ENCODE data around the gene PSMD3.
"Not testable (repeated sequence)": the region's sequence is repeated elsewhere in the genome, so short reads cannot be mapped to it uniquely, and the experiment has no call there.

The PSMD3 gene

DNA sequence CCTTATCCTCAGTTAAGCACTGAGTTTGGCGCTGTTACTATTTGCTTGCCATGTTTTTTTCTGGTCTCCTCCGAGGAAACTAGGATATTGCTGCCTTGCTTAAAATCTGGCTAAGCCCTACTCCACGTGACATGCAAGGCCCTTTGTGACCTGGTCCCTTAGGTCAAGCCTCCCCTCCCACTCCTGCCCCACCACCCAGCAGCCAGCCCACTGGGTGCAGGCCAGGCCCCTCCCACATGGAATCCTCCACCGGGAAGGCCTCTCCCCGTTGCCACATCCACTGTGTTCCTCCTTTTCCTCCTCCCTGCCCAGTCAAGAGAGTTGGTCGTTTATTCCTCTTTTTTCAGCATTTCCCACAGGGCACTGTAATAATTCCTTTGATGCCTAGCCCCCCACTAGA lies 16.2 kb downstream of the PSMD3 start:
- DNase-seq (ENCODE audit: low read depth) = no peak

DNA sequence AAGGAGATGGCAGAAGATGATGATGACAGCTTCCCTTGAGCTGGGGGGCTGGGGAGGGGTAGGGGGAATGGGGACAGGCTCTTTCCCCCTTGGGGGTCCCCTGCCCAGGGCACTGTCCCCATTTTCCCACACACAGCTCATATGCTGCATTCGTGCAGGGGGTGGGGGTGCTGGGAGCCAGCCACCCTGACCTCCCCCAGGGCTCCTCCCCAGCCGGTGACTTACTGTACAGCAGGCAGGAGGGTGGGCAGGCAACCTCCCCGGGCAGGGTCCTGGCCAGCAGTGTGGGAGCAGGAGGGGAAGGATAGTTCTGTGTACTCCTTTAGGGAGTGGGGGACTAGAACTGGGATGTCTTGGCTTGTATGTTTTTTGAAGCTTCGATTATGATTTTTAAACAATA lies 16.9 kb downstream of the PSMD3 start:
- DNase-seq (ENCODE audit: low read depth) = no peak

DNA sequence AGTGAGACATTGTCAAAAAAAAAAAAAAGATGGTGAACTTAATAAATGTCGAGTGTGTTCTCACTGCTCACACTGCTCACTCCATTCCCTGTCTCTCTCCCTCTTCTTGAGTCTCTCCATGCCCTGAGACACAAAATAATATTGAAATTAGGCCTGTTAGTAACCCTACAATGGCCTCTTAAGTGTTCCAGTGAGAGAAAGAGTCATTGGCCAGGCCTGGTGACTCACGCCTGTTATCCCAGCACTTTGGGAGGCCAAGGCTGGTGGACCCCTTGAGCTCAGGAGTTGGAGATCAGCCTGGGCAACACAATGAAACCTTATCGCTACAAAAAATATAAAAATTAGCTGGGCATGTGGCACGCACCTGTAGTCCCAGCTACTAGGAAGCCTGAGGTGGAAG lies 18.5 kb downstream of the PSMD3 start:
- no peak for DNase-seq (ENCODE audit: low read depth)

DNA sequence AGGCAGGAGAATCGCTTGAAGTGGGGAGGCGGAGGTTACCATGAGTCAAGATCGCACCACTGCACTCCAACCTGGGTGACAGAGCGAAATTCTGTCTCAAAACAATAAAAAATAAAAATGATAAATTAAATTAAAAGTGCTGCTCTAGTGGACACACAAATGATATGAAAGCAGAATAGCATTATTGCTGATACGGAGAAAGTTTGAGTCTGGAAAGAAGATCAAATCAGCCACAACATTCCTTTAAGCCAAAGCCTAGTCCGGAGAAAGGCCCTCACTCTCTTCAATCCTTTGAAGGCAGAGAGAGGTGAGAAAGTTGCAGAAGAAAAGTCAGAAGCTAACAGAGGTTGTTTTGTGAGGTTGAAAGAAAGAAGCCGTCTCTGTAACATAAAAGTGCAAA lies 19.6 kb downstream of the PSMD3 start:
- DNase-seq (ENCODE audit: low read depth) = no peak

GRCh38 chr17:40001335-40001734 lies 20.7 kb downstream of the PSMD3 start:
- DNase-seq (ENCODE audit: low read depth) = not testable (repeated sequence)

- DNase-seq (ENCODE audit: low read depth) = no peak
Measured at GRCh38 chr17:40004072-40004471, 23.5 kb downstream of the PSMD3 start.

GRCh38 chr17:40004712-40005111 lies 24.1 kb downstream of the PSMD3 start:
- DNase-seq (ENCODE audit: low read depth) = no peak

DNA sequence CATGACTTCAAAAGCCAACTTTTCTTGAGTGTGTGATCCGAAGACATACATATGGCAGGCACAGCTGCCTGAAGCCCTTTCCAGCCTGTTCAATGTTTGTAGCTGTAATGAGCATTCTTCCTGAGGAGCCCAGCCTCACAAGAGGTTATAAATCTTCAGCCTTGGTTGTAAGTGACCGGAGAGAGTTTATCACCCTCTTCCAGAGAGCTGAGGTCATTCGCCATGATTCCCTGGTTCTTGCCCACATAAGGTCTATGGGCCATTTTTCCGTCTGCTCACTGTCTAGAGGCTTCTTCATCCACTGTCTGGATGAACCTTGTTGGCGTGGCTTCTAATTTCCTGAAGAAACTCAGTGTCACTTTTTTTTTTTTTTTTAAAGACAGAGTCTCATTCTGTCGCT lies 24.9 kb downstream of the PSMD3 start:
- no peak for DNase-seq (ENCODE audit: low read depth)

- DNase-seq (ENCODE audit: low read depth) = not testable (repeated sequence)
Measured at GRCh38 chr17:40010946-40011500, 30.4 kb downstream of the PSMD3 start.

GRCh38 chr17:40012017-40012647 lies 31.5 kb downstream of the PSMD3 start:
- DNase-seq (ENCODE audit: low read depth) = not testable (repeated sequence)

DNA sequence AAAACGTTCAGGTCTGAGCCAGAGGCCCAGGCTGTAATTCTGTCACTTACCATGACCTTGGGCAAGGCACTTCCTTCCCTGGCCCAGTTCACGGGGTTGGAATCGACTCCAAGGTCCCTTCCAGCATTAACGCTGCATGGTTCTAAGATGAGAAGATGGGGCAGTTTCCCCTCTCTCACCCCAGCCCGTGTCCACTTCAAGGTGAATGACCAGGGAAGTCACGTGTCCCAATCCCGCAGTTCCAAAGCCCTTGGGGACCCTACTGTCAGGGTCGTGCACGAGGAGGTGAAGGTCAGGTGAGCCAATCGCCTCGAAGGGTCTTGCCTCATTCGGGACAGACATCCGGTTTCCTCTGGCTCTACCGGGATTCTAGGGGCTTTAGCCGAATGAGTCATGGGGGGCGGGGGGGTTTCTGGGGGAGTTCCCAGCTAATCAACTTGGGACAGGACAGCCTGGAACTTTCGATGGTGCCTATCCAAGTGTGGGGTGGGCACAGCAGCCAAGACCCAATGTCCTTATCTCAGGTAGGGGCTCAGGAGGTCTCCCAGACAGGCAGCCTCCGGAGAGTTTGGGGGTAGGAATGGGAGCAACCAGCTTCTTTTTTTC lies 33.9 kb downstream of the PSMD3 start:
- DNase-seq (ENCODE audit: low read depth) = no peak

DNA sequence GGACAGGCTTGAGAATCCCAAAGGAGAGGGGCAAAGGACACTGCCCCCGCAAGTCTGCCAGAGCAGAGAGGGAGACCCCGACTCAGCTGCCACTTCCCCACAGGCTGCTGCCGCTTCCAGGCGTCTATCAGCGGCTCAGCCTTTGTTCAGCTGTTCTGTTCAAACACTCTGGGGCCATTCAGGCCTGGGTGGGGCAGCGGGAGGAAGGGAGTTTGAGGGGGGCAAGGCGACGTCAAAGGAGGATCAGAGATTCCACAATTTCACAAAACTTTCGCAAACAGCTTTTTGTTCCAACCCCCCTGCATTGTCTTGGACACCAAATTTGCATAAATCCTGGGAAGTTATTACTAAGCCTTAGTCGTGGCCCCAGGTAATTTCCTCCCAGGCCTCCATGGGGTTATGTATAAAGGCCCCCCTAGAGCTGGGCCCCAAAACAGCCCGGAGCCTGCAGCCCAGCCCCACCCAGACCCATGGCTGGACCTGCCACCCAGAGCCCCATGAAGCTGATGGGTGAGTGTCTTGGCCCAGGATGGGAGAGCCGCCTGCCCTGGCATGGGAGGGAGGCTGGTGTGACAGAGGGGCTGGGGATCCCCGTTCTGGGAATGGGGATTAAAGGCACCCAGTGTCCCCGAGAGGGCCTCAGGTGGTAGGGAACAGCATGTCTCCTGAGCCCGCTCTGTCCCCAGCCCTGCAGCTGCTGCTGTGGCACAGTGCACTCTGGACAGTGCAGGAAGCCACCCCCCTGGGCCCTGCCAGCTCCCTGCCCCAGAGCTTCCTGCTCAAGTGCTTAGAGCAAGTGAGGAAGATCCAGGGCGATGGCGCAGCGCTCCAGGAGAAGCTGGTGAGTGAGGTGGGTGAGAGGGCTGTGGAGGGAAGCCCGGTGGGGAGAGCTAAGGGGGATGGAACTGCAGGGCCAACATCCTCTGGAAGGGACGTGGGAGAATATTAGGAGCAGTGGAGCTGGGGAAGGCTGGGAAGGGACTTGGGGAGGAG lies 34.7 kb downstream of the PSMD3 start, which contains the start of gene CSF3:
Gene CSF3 (plus strand): TSS at position 436 of the 993 bp plus-strand sequence. CDS start 35 bp downstream, at position 471.
- DNase-seq (ENCODE audit: low read depth) = no peak

DNA sequence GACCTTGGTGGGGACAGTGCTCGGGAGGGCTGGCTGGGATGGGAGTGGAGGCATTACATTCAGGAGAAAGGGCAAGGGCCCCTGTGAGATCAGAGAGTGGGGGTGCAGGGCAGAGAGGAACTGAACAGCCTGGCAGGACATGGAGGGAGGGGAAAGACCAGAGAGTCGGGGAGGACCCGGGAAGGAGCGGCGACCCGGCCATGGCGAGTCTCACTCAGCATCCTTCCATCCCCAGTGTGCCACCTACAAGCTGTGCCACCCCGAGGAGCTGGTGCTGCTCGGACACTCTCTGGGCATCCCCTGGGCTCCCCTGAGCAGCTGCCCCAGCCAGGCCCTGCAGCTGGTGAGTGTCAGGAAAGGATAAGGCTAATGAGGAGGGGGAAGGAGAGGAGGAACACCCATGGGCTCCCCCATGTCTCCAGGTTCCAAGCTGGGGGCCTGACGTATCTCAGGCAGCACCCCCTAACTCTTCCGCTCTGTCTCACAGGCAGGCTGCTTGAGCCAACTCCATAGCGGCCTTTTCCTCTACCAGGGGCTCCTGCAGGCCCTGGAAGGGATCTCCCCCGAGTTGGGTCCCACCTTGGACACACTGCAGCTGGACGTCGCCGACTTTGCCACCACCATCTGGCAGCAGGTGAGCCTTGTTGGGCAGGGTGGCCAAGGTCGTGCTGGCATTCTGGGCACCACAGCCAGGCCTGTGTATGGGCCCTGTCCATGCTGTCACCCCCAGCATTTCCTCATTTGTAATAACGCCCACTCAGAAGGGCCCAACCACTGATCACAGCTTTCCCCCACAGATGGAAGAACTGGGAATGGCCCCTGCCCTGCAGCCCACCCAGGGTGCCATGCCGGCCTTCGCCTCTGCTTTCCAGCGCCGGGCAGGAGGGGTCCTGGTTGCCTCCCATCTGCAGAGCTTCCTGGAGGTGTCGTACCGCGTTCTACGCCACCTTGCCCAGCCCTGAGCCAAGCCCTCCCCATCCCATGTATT lies 35.7 kb downstream of the PSMD3 start:
- DNase-seq (ENCODE audit: low read depth) = no peak

- DNase-seq (ENCODE audit: low read depth) = no peak
Measured at GRCh38 chr17:40017422-40018080, 36.9 kb downstream of the PSMD3 start.

- DNase-seq (ENCODE audit: low read depth) = peak; percentile 55
Measured at GRCh38 chr17:40018211-40019121, 37.9 kb downstream of the PSMD3 start.

- peak; percentile 58 for DNase-seq (ENCODE audit: low read depth)
Measured at GRCh38 chr17:40019140-40019991, 38.8 kb downstream of the PSMD3 start.

DNA sequence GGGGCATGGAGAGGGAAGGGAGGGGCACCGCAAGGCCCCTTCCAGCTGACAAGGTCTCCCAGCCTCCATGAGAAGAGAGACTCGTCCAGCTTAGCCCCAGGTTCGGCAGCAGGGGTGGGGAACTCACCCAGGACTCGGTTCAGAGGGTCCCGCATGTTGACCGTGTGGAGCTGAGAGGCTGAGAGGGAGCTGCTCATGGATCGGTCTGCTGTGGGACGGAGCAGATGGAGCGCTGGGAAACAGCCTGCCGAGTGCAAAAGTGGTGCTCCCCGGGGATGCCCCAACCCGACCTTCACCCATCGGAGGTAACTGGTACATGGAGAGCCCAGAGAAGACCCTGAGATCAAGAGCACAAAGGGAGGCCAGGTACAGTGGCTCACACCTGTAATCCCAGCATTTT lies 39.5 kb downstream of the PSMD3 start:
- no peak for DNase-seq (ENCODE audit: low read depth)

DNA sequence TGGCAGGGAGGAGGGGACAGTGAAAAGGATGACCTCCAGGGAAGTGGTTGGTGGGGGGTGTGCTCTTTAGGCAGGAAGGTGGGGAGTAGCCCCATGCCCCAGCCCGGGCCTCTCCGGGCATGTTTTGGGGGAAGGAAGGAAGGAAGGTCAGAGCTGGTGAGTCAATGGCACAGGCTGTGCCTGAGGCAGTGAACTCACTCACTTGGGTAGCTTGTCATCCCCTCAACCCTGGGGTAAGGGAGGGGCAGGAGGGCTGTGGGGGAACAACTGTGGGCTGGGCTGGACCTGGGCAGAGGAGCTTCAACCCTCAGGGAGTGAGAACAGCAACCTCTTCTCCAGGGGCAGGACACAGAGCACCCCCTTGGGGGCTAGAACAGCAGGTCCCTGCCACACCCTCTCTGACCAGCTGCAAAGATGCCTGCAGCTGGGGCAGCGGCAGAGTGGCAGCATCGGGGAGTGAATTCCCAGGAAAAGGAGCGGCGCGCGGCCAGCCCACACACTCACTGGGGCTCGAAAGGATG lies 40.9 kb downstream of the PSMD3 start:
- peak; percentile 72 for DNase-seq (ENCODE audit: low read depth)

All from fibroblast of the conjunctiva (primary cell).